ENCODE results near the gene ANTXR1. TPM values are rescaled to one million over a fixed set of nuclear protein-coding genes. Genes with fewer than 3 reads are reported as not detected.

ANTXR1 gene
- total RNA-seq, 1 experiment from 2014 or later, result 37.3 TPM

- Histone ChIP-seq H4K5ac (ENCODE audit: insufficient read length, low read depth, low read length) (no peak overlapping the region), H3K79me1 (ENCODE audit: insufficient read depth, low read depth, low read length, poor library complexity, severe bottlenecking) (no peaks in the 10 kb centered on the region), H2AFZ (ENCODE audit: low read length) (no peak overlapping the region), H3K23ac (ENCODE audit: insufficient read length, low read depth, low read length) (no peak overlapping the region), H3K18ac (ENCODE audit: insufficient read length, low read depth, low read length) (no peak overlapping the region), H3T11ph (ENCODE audit: low read length) (no peak overlapping the region), H4K20me1 (ENCODE audit: control insufficient read depth, insufficient read depth, insufficient read length) (no peaks in the 10 kb centered on the region), H4K91ac (ENCODE audit: insufficient read length, low read depth, low read length) (no peak overlapping the region), H2BK20ac (ENCODE audit: low read depth, low read length, poor library complexity, severe bottlenecking) (no peak overlapping the region), H2BK120ac (ENCODE audit: low read depth, low read length, poor library complexity, severe bottlenecking) (no peak overlapping the region), H3K27me3 (ENCODE audit: insufficient read depth, low read length) (no peaks in the 10 kb centered on the region), H3K4ac (ENCODE audit: low read depth, low read length) (no peak overlapping the region), H3K27ac (ENCODE audit: insufficient read length, low read depth, low read length) (no peak overlapping the region), H2BK12ac (ENCODE audit: insufficient read length, low read depth, low read length) (no peak overlapping the region), H2BK5ac (ENCODE audit: insufficient read length, low read length) (no peak overlapping the region), H3K4me2 (ENCODE audit: insufficient read depth, insufficient read length, low read length) (no peak overlapping the region), H3K23me2 (ENCODE audit: insufficient read length, low read depth, low read length, poor library complexity, severe bottlenecking) (no peaks in the 10 kb centered on the region), H4K8ac (replicated peaks; ENCODE audit: insufficient read length, low read depth, low read length) (no peak overlapping the region), H3K56ac (ENCODE audit: insufficient read length, low read depth, low read length) (no peak overlapping the region), H3K79me2 (ENCODE audit: insufficient read depth, low read length) (no peaks in the 10 kb centered on the region), H2BK15ac (ENCODE audit: low read depth, low read length) (no peak overlapping the region), H3K9me3 (ENCODE audit: control insufficient read depth, low read depth, low read length) (no peaks in the 10 kb centered on the region), H3K9ac (ENCODE audit: extremely low read depth, insufficient read length, low read length) (no peak overlapping the region), H2AK5ac (ENCODE audit: insufficient read length, low read length) (no peak overlapping the region), H3K14ac (ENCODE audit: insufficient read depth, low read length) (no peak overlapping the region), H3K4me1 (ENCODE audit: insufficient read depth, low read length) (no peaks in the 10 kb centered on the region; the same call in 1 of the 2 replicates)
- DNase-seq, result no peak
- TF ChIP-seq CTCF (conservative IDR thresholded peaks at IDR 0.05), result no peak
- peaks cover 10 to 18% (median 13%) of the 10 kb centered on the region in 3 experiments for H3K36me3 Mint-ChIP-seq (ENCODE audit: insufficient read depth in 1 of 3, low read depth in 3 of 3)
- H3K27ac Mint-ChIP-seq, result peak overlapping the region in 2 of 3 experiments; percentile 3 to 56; a peak in 3 of 7 replicates
- H3K4me1 Mint-ChIP-seq, result peaks cover 21 to 26% of the 10 kb centered on the region in 2 experiments
- H3K9me3 Mint-ChIP-seq, result no peaks in the 10 kb centered on the region
- H3K27me3 Mint-ChIP-seq (ENCODE audit: low read depth), result no peaks in the 10 kb centered on the region
- H3K4me3 Mint-ChIP-seq, result no peak overlapping the region
- no CpG with 5 or more reads among the region's 3 CpGs for WGBS (ENCODE audit: extremely low coverage, insufficient read length, low lambda C conversion rate)
These were observed 177.9 kb downstream of the ANTXR1 start for GRCh38 chr2:69190743-69191404.
